A673 (cell line): ENCODE measurements around the gene SLC2A14.

Source experiments
- EZH2 ChIP-seq: fragments of 200-600 bp; sonication (generic); IDR thresholded peaks from 2 replicates; pipeline ENCODE4 v1.6.1; 2017; ENCODE audit warnings: borderline replicate concordance, low read depth, mild to moderate bottlenecking, mixed read lengths, antibody characterized with exemption, low read length; ENCODE audit not compliant: poor library complexity, severe bottlenecking
- TF ChIP-seq, protein P1 (sequence below): fragments of 300-800, 200-600 bp; sonication (generic); conservative IDR thresholded peaks from 2 replicates; pipeline ENCODE4 v1.5.1; 2017; ENCODE audit warnings: low read depth, mild to moderate bottlenecking, antibody characterized with exemption, low read length, moderate library complexity, mixed read lengths

GRCh38 chr12:7879246-7879645 lies 6.5 kb upstream of the SLC2A14 start:
- TF ChIP-seq, protein P1, sequence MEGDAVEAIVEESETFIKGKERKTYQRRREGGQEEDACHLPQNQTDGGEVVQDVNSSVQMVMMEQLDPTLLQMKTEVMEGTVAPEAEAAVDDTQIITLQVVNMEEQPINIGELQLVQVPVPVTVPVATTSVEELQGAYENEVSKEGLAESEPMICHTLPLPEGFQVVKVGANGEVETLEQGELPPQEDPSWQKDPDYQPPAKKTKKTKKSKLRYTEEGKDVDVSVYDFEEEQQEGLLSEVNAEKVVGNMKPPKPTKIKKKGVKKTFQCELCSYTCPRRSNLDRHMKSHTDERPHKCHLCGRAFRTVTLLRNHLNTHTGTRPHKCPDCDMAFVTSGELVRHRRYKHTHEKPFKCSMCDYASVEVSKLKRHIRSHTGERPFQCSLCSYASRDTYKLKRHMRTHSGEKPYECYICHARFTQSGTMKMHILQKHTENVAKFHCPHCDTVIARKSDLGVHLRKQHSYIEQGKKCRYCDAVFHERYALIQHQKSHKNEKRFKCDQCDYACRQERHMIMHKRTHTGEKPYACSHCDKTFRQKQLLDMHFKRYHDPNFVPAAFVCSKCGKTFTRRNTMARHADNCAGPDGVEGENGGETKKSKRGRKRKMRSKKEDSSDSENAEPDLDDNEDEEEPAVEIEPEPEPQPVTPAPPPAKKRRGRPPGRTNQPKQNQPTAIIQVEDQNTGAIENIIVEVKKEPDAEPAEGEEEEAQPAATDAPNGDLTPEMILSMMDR: no peak
- TF ChIP-seq EZH2: no peak
